ENCODE data around the gene PTPRB. TPM values are rescaled to one million over a fixed set of nuclear protein-coding genes. Genes with fewer than 3 reads are reported as not detected.

PTPRB gene
- total and polyA plus RNA-seq, 2 donors from 2014 or later: 13.5 to 71.6 TPM

DNA sequence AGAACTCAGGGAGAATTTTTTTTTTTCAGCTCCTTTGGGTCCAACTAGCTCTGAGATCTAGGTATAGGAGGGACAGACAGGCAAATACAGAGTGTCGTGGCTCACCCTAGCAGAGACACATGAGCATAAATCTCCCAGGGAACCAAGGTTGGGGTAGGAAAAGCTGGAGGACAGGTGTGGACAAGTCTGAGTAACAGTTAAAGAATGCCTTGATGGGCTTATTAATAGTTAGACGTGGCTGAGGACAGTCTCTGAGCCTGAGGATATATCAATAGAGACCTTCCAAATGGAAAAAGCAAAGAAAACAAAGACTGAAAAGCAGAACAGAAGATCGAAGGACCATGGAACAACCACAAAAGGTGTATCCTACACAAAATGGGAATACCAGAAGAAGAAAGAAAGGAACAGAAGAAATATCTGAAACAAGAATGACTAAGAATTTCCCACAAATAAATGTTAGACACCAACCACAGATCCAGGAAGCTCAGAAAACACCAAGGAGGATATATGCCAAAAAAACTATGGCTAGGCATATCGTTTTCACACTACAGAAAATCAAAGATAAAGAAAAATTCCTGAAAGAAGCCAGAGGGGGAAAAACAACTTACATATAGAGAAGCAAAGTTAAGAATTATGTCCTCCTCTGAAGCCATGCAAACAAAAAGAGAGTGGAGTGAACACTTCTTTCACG, 80.9 kb downstream of the PTPRB start:
- no peak for FAIRE-seq
- no peak overlapping the region for H3K4me3 ChIP-seq (ENCODE audit: low read length in 3 of 3)

DNA sequence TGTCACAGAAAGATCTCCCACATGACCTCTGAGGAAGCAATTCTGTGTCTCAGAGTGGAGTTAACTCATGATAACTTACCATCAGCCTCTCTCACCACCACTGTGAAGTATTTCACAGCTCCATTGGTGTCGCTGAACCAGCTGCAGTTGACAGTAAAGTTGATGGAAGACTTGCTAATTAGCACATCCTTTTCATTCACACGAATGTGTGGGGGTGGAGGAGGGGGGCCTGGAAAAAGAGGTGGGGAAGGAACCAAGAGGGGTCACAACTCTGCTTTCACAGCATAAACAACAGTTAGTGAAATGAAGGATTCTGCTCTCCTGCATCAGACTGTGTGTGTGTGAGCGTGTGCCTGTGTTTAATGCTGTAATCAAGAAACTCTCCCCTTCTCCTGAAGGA, 82.1 kb downstream of the PTPRB start:
- no peak for FAIRE-seq
- TF ChIP-seq, protein P1, sequence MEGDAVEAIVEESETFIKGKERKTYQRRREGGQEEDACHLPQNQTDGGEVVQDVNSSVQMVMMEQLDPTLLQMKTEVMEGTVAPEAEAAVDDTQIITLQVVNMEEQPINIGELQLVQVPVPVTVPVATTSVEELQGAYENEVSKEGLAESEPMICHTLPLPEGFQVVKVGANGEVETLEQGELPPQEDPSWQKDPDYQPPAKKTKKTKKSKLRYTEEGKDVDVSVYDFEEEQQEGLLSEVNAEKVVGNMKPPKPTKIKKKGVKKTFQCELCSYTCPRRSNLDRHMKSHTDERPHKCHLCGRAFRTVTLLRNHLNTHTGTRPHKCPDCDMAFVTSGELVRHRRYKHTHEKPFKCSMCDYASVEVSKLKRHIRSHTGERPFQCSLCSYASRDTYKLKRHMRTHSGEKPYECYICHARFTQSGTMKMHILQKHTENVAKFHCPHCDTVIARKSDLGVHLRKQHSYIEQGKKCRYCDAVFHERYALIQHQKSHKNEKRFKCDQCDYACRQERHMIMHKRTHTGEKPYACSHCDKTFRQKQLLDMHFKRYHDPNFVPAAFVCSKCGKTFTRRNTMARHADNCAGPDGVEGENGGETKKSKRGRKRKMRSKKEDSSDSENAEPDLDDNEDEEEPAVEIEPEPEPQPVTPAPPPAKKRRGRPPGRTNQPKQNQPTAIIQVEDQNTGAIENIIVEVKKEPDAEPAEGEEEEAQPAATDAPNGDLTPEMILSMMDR (IDR thresholded peaks at IDR 0.05; ENCODE audit: borderline replicate concordance, extremely low read depth, insufficient read depth): no peak
- Histone ChIP-seq H3K9me3 (ENCODE audit: control insufficient read depth in 2 of 3, insufficient read depth in 1 of 3, low read length in 3 of 3) (no peaks in the 10 kb centered on the region), H3K9ac (ENCODE audit: low read length in 3 of 3) (no peak overlapping the region), H3K27ac (ENCODE audit: low read depth in 2 of 2, low read length in 2 of 2) (no peak overlapping the region), H3K4me1 (ENCODE audit: control insufficient read depth in 2 of 3, insufficient read depth in 2 of 3, low read depth in 1 of 3, low read length in 3 of 3) (no peaks in the 10 kb centered on the region), H3K27me3 (ENCODE audit: control insufficient read depth, insufficient read depth, low read length) (no peaks in the 10 kb centered on the region), H3K4me3 (ENCODE audit: low read length in 3 of 3) (no peak overlapping the region), H3K36me3 (ENCODE audit: control insufficient read depth in 2 of 3, insufficient read depth in 3 of 3, low read length in 3 of 3) (no peaks in the 10 kb centered on the region)
- intact Hi-C loops (cut with DNase I): no loop called here
- peak in 3 of 5 donors; percentile 32 to 48 (median 33) for DNase-seq

More for the DNA sequence above, 80.9 kb downstream of the PTPRB start:
- Histone ChIP-seq H3K27ac (ENCODE audit: low read depth in 2 of 2, low read length in 2 of 2) (no peak overlapping the region), H3K9ac (ENCODE audit: low read length in 3 of 3) (no peak overlapping the region), H3K9me3 (ENCODE audit: control insufficient read depth in 2 of 3, insufficient read depth in 1 of 3, low read length in 3 of 3) (no peaks in the 10 kb centered on the region), H3K36me3 (ENCODE audit: control insufficient read depth in 2 of 3, insufficient read depth in 3 of 3, low read length in 3 of 3) (peaks cover 0 to 2% (median 0%) of the 10 kb centered on the region in 3 donors), H3K4me1 (ENCODE audit: control insufficient read depth in 2 of 3, insufficient read depth in 2 of 3, low read depth in 1 of 3, low read length in 3 of 3) (no peaks in the 10 kb centered on the region), H3K27me3 (ENCODE audit: control insufficient read depth, insufficient read depth, low read length) (no peaks in the 10 kb centered on the region)
- TF ChIP-seq, protein P1 (IDR thresholded peaks at IDR 0.05; ENCODE audit: borderline replicate concordance, extremely low read depth, insufficient read depth): no peak
- DNase-seq: no peak
- intact Hi-C loops (cut with DNase I): no loop called here

DNA sequence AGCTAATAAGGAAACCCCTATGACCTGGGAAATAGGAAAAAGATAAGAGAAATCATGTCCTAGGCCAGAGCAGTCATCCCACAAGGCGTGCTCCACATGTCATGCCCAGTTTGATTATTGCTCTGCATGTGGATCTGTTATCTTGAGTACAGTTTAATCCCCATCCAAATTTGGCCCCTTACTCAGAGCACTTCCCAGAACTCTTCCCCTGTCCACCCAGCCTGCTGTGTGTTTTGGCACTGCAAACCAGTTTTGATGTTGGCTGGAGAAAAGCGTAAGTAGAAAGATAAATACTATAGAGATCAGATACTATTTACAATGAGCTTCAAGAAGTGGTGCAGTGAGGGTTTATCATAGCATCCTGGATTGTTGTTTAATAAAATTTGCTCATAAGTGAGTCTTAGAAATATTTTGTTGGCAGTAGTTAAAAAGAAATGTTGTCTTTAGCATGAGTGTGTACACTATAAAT, 83.8 kb downstream of the PTPRB start:
- no peak overlapping the region for H3K9ac ChIP-seq (ENCODE audit: low read length in 3 of 3)
- no peaks in the 10 kb centered on the region for H3K9me3 ChIP-seq (ENCODE audit: control insufficient read depth in 2 of 3, insufficient read depth in 1 of 3, low read length in 3 of 3)
- no peaks in the 10 kb centered on the region for H3K36me3 ChIP-seq (ENCODE audit: control insufficient read depth in 2 of 3, insufficient read depth in 3 of 3, low read length in 3 of 3)
- H3K4me3 ChIP-seq (ENCODE audit: low read length in 3 of 3): no peak overlapping the region
- TF ChIP-seq, protein P1 (IDR thresholded peaks at IDR 0.05; ENCODE audit: borderline replicate concordance, extremely low read depth, insufficient read depth): no peak
- no peaks in the 10 kb centered on the region for H3K27me3 ChIP-seq (ENCODE audit: control insufficient read depth, insufficient read depth, low read length)
- no peaks in the 10 kb centered on the region for H3K4me1 ChIP-seq (ENCODE audit: control insufficient read depth in 2 of 3, insufficient read depth in 2 of 3, low read depth in 1 of 3, low read length in 3 of 3)
- FAIRE-seq (no peak), DNase-seq (no peak)
- H3K27ac ChIP-seq (ENCODE audit: low read depth in 2 of 2, low read length in 2 of 2): no peak overlapping the region
- intact Hi-C loops (cut with DNase I): no loop called here

Measured in kidney (tissue), 14 donors.